HepG2 (cell line): Measurements from ENCODE around the gene TCF12. TPM values are rescaled to one million over a fixed set of nuclear protein-coding genes. Genes with fewer than 3 reads are reported as not detected.

ENCODE experiments used
- ATF7-NPFF ChIP-seq: sonication (generic); formaldehyde crosslinking; IDR thresholded peaks from 2 replicates; pipeline ENCODE4 v1.8.1; 2023; ENCODE audit warnings: mild to moderate bottlenecking, low read depth, missing genetic modification reagents, moderate library complexity
- CREB3 ChIP-seq: sonication (generic); formaldehyde crosslinking; IDR thresholded peaks from 2 replicates; pipeline ENCODE4 v1.5.0; 2020; ENCODE audit warnings: missing genetic modification reagents
- CSRNP2 ChIP-seq: sonication (generic); formaldehyde crosslinking; conservative IDR thresholded peaks from 2 replicates; pipeline ENCODE4 v1.8.0; 2022; ENCODE audit warnings: low read depth, missing genetic modification reagents
- HNF1B ChIP-seq: sonication (generic); formaldehyde crosslinking; IDR thresholded peaks from 2 replicates; pipeline ENCODE4 v1.5.1; 2020; ENCODE audit warnings: mild to moderate bottlenecking, moderate library complexity, missing genetic modification reagents
- PAXIP1 ChIP-seq: sonication (generic); formaldehyde crosslinking; conservative IDR thresholded peaks from 2 replicates; pipeline ENCODE4 v1.4.0; 2020; ENCODE audit warnings: mild to moderate bottlenecking, missing genetic modification reagents, moderate library complexity
- SMARCC2 ChIP-seq: fragments of 450-650 bp; IDR thresholded peaks from 2 replicates; pipeline ENCODE4 v1.6.1; 2017; ENCODE audit warnings: antibody characterized with exemption, mild to moderate bottlenecking
- ZFP36L2 ChIP-seq: sonication (generic); formaldehyde crosslinking; IDR thresholded peaks from 2 replicates; pipeline ENCODE4 v1.4.0; 2020; ENCODE audit warnings: missing genetic modification reagents
- ZNF644 ChIP-seq: IDR thresholded peaks from 2 replicates; pipeline ENCODE4 v1.6.1; 2016; ENCODE audit warnings: low read depth
- ZNF652 ChIP-seq: IDR thresholded peaks from 2 replicates; pipeline ENCODE4 v1.6.1; 2016; ENCODE audit warnings: low read depth, borderline replicate concordance
- polyA plus RNA-seq, 8 experiments: library from polyadenylated mRNA; depleted of rRNA in 3 of 8; stranded (reverse) in 7 of 8; unstranded in 1 of 8; fragments of >200 nt; fragmentation: Illumina TruSeq in 4 of 8; extraction: Trizol in 4 of 8; gene quantifications; 2 replicates each; pipeline versions ENCODE4 v1.2.1 to v1.2.3, GENCODE V29; 2011 to 2016; ENCODE audit warnings: low read depth in 4 of 8, missing spikeins in 1 of 8, mixed read lengths in 1 of 8; ENCODE audit not compliant: insufficient read depth in 1 of 8
- total RNA-seq, 5 experiments: library from RNA; depleted of rRNA; stranded (reverse); fragments of >200 nt; fragmentation: Illumina TruSeq; extraction: Trizol; gene quantifications; 2 replicates each; pipeline ENCODE4 v1.2.3, GENCODE V29; 2016; ENCODE audit warnings: low read depth in 1 of 5

TCF12 gene
- total and polyA plus RNA-seq, 2 of the 13 experiments (the other 11 are each of a cell fraction or from before 2014, with no cell fraction given) = 48.6 to 51.1 TPM

- no peak for TF ChIP-seq PAXIP1
- no peak for TF ChIP-seq HNF1B (CRISPR knock-in tag)
- TF ChIP-seq CSRNP2 (CRISPR knock-in tag) = no peak
- no peak for TF ChIP-seq ZNF644 (CRISPR knock-in tag)
- TF ChIP-seq ATF7-NPFF (CRISPR knock-in tag) = no peak
- no peak for TF ChIP-seq ZNF652 (CRISPR knock-in tag)
- TF ChIP-seq SMARCC2 = no peak
- TF ChIP-seq ZFP36L2 = no peak
- TF ChIP-seq CREB3 (CRISPR knock-in tag) = no peak
These were observed 11.5 kb downstream of the TCF12 start (continued) for GRCh38 chr15:56929933-56930332.
